ENCODE data around the gene KIAA1217.
"Not testable (repeated sequence)": the region's sequence is repeated elsewhere in the genome, so short reads cannot be mapped to it uniquely, and the experiment has no call there.

The KIAA1217 gene

DNA sequence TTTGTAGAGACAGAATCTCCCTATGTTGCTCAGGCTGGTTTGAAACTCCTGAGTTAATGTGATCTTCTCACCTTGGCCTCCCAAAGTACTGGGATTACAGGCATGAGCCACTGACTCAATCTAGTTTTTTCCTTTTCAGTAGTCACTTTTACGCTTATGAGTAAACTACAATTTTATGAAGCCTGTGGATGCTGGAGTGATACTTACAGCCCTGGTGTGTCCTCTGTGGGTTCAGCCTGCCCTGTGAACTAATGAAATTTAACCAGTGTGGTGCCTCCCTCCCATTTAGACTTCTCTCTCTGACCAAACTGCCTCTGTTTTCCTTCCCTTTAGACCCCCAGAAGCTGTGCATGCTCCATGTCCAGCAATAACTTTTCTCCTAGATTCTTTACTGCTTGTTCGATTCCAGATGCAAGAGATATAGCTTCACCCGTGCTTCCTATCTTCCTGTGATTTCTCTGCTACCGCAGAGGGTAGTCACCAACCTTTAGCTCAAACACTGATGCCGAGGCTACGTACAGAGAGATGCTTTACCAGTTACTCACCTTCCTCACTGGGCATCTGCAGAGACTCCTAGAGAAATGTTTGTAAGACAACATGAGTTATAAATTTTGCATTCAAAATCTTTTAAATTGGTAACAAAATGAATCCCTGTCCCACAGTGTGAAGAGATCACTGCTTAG is 90.8 kb downstream of the KIAA1217 start:
- DNase-seq: no peak

DNA sequence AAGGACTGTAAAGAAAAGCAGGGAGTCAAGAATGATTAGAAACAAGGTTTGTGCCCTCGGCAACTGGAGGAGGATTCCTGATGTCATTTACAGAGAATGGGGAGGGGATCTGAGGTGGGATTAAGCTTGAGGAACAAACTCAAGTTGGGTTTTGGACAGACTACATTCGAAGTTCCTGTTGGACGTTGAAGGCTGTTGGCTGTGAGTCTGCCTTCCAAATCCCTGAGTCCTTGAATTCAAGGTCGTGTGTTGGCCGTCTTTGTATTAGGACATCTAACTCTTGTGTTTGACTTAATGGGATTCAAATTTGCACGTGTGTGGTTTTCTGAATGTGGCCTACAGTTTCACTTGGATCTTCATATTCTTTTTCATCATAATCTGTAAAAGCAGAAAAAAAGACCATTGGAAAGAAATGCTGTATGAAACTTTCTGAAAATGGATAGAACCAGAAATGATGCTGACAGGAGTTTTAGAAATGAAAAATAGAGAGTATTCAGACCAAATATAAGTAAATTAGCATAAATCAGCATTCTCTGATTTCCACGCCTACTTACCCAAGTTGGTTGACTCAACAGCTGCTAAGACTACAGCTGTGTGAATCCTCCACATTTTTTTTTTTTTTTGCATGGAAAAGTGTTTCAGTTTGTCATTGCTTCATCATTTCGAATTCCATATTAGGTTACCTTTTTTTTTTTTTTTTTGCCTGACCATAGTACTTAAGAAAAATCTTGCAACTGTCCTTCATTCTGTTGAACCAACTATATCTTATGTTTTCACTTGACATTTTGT is 94.8 kb downstream of the KIAA1217 start:
- DNase-seq: no peak

DNA sequence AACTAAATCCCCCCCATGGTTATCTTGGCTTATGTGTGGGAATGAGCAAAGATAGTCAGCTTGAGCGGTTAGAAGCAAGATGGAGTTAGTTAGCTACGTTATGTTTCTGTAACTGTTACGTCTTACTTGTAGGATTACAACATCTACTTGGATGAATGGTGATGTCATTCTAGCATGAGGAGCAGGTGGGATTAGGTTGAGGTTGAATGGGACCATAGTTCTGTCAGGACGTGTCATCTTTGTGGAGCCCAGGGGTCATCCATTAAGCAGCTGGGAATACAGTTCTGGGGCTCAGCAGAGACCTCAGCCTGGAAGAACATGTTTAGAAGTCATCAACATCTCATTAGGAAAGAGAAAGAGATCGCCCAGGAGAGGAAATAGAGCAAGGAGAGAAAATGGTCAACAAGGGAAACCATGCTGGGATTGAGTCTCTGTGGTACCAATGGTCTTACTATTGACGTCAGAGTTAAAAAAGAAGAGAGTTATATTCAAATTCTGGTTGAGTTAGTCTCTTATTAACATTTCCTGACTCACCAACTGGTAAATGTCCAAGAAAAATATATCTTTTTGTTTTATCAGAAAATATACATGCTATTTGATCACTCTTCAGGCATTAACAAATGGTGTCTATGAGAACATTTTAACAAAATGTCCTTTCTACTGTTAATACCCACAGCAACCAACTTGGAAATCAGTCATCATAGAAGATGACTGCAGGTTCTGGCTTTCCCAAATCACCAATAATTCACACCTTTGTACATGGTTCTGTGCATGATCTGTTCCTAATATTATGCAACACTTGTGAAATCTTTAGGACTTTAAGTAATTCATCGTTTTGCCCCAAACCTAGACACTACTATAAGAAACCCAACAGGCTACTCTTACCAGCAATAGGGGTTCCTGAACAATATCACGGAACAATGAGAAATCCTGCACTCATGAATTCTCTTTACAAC is 96.9 kb downstream of the KIAA1217 start:
- no peak for DNase-seq

DNA sequence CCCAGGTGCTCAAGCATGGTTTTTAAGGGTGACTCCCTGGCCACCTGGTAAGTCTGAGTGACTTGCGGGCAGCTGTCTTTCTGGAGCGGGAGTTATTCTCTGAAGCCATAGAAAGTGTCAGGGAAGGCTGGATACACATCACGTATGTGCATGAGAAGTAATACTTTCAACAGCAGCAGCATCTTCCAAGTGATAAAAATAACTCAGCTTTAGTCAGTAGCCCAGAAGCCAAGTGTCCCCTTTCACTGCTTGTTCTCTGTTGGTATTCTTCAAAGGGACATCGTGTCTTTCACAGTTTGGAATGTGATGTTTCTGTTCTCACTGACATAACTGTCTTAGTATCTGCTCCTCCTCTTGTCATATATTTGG is 97.6 kb downstream of the KIAA1217 start:
- DNase-seq: no peak

DNA sequence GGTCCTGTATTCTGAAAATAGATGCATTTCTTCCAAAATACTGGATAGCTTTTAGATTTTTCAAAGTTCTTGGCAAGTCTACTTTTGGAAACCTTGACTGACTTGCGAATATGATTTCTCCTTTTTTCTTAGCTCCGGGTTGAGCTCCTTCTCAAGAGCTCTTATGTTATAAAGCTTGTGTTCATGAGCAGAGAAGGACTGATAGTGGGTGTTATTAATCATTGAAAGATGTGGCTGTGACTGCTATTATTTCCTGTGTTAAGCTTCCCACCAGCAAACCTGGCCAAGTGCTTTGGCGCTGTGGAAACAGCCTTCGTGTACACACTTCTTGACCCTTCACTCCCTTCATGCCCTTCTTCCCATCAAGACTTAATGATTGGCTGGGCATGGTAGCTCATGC is 98.2 kb downstream of the KIAA1217 start:
- DNase-seq: no peak

DNA sequence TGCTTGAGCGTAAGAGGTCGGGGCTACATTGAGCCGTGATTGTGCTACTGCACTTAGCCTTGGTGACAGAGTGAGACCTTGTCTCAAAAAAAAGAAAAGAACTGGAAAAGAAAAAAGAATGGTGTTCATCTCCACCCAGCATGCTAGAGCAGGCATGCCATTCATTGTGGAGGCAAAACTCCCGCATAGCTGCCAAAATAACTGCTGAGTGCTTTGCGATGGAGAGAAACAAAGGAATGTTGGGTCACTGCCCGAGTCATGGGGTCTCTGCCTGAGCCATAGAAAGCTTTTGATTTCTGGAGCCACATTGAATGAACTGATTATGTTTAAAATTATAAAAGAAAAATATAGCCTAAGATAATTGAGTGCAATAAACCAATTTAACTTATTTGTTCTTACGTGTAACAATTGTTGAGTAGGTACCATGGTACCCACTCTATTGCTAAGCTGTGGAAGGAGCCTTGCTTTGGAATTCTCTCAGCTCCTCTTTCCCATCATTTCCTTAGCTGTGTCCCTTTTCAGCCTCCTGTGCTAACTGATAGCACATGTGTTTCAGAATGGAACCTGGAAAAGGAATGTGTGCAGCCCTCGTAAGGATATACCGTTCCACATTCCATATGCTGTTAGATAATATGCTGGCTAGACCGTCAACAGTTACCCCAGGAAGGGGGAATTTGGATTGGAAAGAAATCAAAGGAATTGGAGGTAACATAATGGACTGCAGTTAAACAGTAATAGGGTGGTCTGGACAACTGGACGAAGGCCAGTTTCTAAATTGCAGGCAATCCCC is 99.0 kb downstream of the KIAA1217 start:
- DNase-seq: no peak

DNA sequence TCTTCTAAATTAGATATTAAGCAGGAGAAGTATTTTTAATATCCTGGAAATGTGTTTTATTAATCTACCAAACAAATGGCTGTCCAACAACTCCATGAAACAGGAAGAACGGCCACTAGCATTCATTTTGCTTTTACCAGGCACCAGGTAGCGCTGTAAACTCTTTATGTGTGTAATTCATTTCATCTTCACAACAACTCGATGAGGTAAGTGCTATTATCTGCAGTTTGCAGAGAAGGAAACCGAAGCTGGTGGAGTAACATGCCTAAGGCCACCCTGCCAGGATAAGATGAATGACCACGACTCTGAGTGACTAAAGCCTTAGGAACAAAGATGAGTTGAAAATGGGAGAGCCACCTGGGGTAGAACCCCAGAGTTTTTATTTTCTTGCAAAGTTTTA is 101.2 kb downstream of the KIAA1217 start:
- no peak for DNase-seq

DNA sequence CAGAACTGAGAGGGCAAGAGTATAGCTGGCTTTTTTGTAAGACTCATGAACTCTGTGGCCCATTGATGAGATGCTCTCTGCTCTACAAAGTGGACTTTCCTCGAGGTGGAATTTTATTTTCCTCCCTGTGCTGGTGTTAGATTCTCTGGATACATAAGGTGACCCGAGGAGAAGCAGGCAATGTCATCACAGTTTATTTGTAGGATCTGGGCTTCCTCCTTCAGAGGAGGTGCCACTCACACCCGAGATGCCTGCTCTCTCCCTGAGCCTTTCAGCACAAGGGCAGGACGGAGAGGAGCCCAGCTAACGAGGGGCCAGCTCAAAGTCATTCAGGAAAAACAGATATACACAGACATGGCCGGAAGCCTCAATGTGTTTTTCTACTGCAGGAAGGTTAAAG is 103.0 kb downstream of the KIAA1217 start:
- no peak for DNase-seq

DNA sequence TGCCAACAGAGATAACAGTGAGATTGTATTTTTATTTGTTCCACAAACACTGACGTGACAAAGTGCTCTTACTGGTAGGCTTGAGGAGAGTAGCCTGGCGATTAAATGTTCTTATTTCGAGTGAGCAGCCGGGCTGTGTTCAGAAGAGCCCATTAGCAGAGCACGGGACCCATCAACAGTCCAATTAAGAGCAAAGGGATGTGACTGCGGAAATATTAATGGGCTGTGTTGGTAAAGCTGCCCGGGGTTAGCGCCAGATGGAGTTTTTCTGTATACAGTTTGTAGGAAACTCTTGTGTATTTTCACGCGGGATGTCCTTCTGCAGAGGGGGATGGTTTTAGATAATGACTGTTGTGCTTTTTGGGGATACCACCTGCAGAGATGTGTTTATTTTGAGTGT is 104.3 kb downstream of the KIAA1217 start:
- DNase-seq: no peak

DNA sequence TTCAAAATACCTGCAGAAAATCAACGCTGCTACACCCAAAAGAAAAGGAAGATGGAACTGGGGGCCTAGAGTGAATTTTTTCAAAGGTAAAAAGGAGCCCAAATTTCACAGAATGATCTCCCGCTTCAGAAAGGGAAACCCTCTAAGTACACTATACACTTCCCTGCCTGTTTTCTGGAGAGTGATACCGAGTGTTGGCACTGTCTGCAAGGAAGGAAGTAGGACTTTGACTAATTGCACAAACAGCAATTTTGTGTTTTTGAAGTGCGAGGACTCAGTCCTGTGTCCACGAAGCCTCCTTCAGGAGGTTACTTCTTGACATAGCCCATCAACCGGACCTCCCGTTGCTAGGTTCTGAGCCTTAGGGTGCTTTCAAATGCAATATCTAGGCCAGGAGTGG is 106.3 kb downstream of the KIAA1217 start:
- DNase-seq: no peak

DNA sequence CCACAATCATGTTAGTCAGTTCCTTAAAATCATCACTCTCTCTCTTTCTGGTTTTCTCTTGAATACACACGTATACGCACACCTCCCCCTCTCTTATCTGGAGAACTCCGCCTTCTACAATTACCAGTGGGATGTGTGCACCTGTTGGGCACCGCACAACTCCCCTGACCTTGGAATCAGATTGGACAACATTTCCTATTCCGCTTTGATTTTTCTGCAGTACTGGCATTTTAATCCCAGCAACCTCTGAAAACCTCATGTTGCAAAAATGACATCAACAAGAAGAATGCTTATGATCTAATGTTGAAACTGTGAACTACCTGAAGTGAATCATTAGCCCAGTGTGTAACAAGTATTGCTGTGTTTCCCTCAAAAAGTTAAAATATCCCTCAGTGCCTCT is 109.6 kb downstream of the KIAA1217 start:
- DNase-seq: no peak

DNA sequence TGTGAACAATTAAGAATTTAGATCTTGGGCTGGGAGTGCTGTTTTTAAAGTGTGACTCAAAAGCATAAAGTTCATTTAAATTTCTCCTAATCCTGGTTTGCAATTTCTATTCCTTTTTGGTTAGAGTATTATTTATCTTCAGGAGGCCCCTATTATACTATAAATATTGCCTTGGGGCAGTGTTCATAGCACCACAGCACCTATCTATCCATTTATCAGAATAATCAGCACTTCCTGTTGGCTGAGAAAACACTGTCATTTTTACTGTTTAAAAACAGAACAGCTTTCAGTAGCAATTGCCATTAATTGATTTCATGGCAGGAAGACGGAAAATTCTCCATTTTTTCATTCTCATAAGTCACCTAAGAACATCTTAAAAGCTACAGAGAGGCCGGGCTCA is 111.4 kb downstream of the KIAA1217 start:
- DNase-seq: no peak

DNA sequence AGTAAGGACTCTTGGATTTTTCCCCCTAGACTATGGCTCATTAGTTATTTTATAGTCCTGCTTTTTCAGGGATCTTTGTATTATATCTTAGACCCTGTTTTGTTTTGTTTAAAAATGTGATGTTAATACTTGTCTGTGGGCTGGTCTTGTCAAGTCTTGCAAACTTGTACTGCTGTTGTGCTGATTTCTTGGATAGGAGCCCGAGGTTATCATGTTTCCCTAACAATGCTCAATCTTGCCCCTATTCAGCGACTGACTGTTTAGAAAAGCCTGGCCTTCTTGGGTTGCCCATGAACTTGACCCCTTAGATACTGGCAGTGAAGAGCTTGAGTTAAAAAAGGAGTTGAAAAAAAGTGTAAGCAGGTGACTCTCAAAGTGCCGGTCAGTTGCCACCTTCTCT is 115.7 kb downstream of the KIAA1217 start:
- DNase-seq: no peak

DNA sequence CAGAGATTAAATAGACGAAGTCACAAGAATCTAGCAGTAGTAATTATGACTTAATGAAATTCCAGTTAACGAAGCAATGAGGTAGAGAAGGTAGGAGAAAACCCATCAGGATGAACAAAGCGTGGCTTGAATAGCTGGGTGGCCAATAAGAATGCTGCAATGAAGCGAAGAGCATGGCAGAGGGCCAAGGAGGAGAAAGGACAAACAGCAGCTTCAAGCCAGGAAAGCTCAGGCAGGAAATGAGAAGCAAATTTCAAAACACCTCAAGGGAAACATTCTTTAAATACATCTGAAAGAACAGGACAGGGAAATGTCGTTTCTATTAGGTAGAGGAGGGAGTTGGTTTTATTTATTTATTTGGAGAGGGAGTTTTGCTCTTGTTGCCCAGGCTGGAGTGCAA is 122.5 kb downstream of the KIAA1217 start:
- no peak for DNase-seq

DNA sequence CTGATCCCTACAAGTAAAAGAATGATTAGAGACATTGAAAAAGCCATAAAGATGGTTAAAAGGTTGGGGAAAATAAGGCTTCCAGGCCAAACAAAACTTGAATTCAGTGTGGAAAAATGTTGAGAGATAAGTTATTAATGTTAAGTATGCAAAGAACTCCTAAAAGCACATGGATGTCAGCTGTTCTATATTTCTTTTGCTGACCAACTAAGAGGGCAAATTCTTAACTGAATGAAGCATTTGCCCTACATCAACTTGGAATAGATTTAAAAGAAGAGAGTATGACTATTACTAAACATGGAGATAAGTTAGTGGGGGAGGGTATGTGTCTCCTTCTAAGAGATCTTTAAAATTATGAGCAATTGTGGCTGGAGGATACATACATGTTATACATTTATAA is 124.8 kb downstream of the KIAA1217 start:
- no peak for DNase-seq

DNA sequence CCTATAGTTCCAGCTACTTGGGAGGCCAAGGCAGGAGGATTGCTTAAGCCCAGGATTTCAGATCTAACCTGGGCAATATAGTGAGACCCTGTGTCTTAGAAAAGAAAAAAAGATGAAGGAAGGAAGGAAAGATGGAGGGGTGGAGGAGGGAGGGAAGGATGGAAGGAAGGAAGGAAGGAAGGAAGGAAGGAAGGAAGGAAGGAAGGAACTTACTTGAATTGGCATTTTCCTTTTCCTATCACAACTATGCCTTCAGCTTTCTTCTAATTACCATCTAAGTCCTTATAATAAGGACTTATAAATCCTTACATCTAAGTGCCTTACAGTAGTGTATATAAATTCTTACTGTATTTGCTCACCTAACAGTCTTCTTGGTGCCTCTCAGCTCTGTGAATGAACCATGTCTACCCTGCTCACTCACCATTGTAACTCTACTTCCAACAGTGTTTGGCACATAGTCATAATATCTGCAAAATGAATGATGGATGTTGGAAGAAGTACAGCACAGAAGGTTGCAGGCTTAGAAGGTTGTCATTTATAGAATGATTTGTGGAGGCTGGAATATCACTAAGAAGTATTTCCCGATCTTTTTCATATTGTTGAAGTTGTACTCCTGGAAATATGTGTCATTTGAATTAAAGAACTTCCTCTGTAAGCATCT is 125.5 kb downstream of the KIAA1217 start:
- no peak for DNase-seq

DNA sequence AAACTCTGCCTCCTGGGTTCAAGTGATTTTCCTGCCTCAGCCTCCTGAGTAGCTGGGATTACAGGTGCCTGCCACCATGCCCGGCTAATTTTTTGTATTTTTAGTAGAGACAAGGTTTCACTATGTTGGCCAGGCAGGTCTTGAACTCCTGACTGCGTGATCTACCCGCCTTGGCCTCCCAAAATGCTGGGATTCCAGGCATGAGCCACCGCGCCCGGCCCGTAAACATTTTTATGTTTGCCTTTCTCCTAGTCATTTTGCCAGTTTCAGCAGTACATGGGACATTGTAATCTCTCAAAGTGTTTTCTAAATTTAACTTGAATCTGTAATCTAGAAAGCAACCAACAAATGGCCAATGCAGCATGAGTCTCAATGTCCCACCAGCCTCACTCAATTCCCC is 128.8 kb downstream of the KIAA1217 start:
- not testable (repeated sequence) for DNase-seq

DNA sequence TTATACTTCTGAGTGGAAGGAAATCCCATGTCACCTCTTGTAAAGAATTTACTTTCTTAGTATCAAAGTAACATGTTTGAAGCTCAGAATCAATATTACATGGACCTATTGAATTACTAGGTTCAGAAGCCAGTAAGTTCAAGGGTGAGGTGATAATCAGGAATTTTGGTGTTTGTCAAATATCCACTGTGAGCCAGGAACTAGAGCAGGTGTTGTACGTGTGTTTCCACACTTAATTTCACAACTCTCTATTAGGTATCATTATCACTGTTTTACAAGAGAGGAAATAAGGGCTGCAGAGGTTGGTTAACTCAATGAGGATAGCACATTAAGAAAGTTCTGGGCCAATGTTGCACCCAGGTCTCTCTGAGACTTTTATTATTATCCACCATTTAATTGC is 130.4 kb downstream of the KIAA1217 start:
- no peak for DNase-seq

DNA sequence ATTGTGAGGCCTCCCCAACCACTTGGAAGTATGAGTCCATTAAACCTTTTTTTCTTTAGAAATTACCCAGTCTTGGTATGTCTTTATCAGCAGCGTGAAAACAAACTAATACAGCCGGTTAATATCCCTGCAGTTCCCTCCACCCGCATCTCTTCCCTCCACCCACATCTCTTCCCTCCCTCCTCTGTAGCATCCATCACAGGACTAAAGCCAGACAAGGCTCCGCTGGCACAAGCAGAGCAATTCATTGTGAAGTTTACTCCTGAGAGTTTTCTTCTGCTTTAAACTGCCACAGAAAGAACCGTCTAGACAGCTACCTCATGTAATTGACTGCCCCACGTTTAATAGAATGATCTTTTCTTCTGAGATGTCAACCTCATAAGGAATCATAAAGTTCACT is 131.5 kb downstream of the KIAA1217 start:
- DNase-seq: no peak

DNA sequence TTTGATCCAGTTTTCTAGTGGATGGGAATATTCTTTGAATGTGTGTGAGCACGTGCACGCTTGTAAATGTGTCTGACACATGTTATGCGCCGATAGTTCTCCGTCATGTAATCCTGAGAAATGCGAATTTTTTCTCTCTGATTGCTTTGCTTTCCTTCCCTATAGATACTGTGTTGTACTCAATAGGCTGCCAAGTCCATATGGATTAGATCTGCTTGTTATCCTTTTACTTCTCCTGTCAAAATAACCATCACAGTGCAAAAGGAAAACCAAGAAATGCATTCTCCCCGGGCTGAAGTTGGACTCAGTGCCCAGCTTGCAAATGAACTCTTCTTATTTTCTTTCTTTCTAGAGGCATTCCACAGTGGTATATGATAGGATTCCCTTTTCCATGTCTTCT is 131.9 kb downstream of the KIAA1217 start:
- no peak for DNase-seq

DNA sequence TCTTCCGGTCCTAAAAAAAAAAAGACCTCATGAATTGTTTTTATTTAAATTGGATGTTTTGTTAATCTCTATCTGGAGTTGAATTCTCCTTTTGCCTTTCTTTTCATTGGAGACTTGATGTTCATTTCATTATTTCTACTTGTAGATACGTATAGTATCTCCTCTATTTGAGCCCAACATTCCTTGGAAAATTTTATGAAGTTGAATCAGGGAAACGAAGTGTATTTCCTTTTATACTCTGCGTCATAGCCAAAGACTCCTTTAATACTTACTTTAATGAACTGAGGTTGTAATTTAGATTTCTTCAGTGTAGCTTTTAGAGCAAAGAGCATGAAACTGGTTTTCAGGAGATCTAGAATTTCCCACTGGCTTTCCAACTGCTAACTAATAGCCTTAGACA is 132.4 kb downstream of the KIAA1217 start:
- DNase-seq: no peak

DNA sequence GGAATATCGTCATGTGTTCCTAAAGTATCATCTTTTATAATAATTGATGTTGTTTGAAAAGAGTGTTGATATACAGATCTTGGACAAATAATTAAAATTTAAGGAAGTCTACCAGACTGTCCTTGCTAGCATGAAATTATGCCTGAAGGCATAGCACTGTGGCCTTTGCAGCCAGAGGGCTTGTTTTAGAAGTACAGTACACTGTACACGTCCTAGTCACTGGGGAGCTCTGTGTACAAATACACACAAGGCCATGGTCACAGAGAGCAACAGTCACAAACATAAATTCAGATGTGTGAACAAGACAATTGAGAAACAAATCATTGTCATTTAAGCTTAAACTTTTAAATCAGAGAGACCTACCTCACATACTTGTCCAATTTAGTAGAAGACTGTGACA is 133.0 kb downstream of the KIAA1217 start:
- no peak for DNase-seq
